Cardiac fibroblast (primary cell): Measurements from ENCODE around the gene NFU1.
A peak's percentile ranks its signal among the peaks of the same experiment; 100 is the strongest.

Experiments used
- DNase-seq, 2 donors: peaks; one replicate each; pipeline versions ENCODE4 v3.0.0 to v3.0.0-alpha.2; 2010; ENCODE audit warnings: low read depth in 2 of 2
- H3K4me3 ChIP-seq, 2 donors: replicated peaks in 1 of 2; 1 replicate in 1 of 2; 2 replicates in 1 of 2; pipeline ENCODE4 v1.5.1; 2011; ENCODE audit warnings: low read depth in 2 of 2, low read length in 2 of 2, mild to moderate bottlenecking in 2 of 2, moderate library complexity in 1 of 2
- CTCF ChIP-seq: IDR thresholded peaks from one replicate; pipeline ENCODE4 v1.5.1; 2011; ENCODE audit warnings: low read depth, mild to moderate bottlenecking, low read length, inconsistent platforms

Gene NFU1

GRCh38 chr2:69474688-69475087 lies 37.5 kb upstream of the NFU1 start:
- no peak for DNase-seq
- no peak overlapping the region for H3K4me3 ChIP-seq
- no peak for TF ChIP-seq CTCF

- no peak for DNase-seq
- H3K4me3 ChIP-seq, result no peak overlapping the region
- no peak for TF ChIP-seq CTCF
Measured at GRCh38 chr2:69471793-69472192, 34.6 kb upstream of the NFU1 start.

GRCh38 chr2:69470911-69471310 lies 33.7 kb upstream of the NFU1 start:
- TF ChIP-seq CTCF, result no peak
- no peak for DNase-seq
- H3K4me3 ChIP-seq, result no peak overlapping the region

- no peak for TF ChIP-seq CTCF
- H3K4me3 ChIP-seq, result no peak overlapping the region
- no peak for DNase-seq
Measured at GRCh38 chr2:69469784-69470183, 32.5 kb upstream of the NFU1 start.

- TF ChIP-seq CTCF, result no peak
- no peak overlapping the region for H3K4me3 ChIP-seq
Measured at GRCh38 chr2:69469375-69469774, 32.1 kb upstream of the NFU1 start.

GRCh38 chr2:69466728-69467127 lies 29.5 kb upstream of the NFU1 start:
- peak in 1 of 2 donors; percentile 23 for DNase-seq

More at GRCh38 chr2:69469375-69469774, 32.1 kb upstream of the NFU1 start:
- no peak for DNase-seq

More at GRCh38 chr2:69466728-69467127, 29.5 kb upstream of the NFU1 start:
- TF ChIP-seq CTCF, result no peak
- H3K4me3 ChIP-seq, result no peak overlapping the region
